ENCODE measurements around the gene LCORL. TPM values are rescaled to one million over a fixed set of nuclear protein-coding genes. Genes with fewer than 3 reads are reported as not detected.

Gene LCORL
- polyA plus RNA-seq, 4 donors = 4.2 to 23.2 (median 9.5) TPM

DNA sequence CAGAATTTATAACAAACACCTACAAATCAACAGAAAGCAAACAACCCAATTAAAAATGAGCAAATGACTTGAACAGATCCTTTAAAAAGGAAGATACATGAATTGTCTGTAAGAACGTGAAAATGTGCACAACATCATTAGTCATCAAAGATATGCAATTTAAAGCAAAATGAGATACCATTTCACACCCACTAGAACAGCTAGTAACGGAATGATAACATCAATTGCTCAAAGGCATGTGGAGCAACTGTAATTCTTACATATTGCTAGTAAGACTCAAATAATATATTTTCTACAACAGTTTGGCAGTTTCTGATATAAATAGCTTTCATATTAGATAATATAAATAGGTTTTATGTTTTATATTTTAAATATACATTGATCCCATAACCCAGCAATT is 82.5 kb downstream of the LCORL start:
- Histone ChIP-seq H3K27ac (ENCODE audit: low read depth in 1 of 3, low read length in 2 of 3) (no peak overlapping the region), H3K36me3 (ENCODE audit: control insufficient read depth in 3 of 3, insufficient read depth in 2 of 3, low read depth in 1 of 3, low read length in 3 of 3) (peaks cover 0 to 2% (median 0%) of the 10 kb centered on the region in 3 donors), H3K9me3 (ENCODE audit: control insufficient read depth in 2 of 2, insufficient read depth in 1 of 2, low read depth in 1 of 2, low read length in 1 of 2) (no peaks in the 10 kb centered on the region), H3K4me1 (ENCODE audit: control insufficient read depth in 3 of 3, insufficient read depth in 2 of 3, low read depth in 1 of 3, low read length in 2 of 3) (no peaks in the 10 kb centered on the region), H3K4me3 (ENCODE audit: low read depth in 1 of 3, low read length in 3 of 3) (no peak overlapping the region), H3K27me3 (ENCODE audit: control insufficient read depth in 3 of 3, insufficient read depth in 3 of 3, low read length in 3 of 3) (no peaks in the 10 kb centered on the region)
- FAIRE-seq (no peak), DNase-seq (no peak)
- 75 to 84% (median 80%) methylated on average over 2 of the region's 2 CpGs for WGBS, 3 donors

DNA sequence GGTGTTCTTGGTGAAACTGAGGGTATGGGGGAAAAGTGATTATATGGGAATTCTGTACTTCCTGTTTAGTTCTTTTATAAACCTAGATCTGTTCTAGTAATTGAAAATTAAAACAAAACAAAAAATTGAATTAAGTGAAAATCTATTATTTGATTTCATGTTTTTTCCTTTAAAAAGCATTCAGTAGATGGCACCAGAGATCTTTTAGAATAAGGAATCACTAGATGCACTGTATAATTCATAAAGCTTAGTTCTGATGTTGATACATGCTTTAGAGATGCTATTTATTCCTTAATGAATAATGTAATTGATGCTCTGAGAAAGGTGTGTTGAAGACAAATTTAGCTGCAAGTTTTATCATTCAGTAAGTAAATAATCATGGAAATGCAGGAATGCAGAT is 87.3 kb downstream of the LCORL start:
- FAIRE-seq = no peak
- Histone ChIP-seq H3K36me3 (ENCODE audit: control insufficient read depth in 3 of 3, insufficient read depth in 2 of 3, low read depth in 1 of 3, low read length in 3 of 3) (no peaks in the 10 kb centered on the region), H3K4me1 (ENCODE audit: control insufficient read depth in 3 of 3, insufficient read depth in 2 of 3, low read depth in 1 of 3, low read length in 2 of 3) (no peaks in the 10 kb centered on the region), H3K4me3 (ENCODE audit: low read depth in 1 of 3, low read length in 3 of 3) (no peak overlapping the region), H3K27ac (ENCODE audit: low read depth in 1 of 3, low read length in 2 of 3) (no peak overlapping the region), H3K27me3 (ENCODE audit: control insufficient read depth in 3 of 3, insufficient read depth in 3 of 3, low read length in 3 of 3) (no peaks in the 10 kb centered on the region), H3K9me3 (ENCODE audit: control insufficient read depth in 2 of 2, insufficient read depth in 1 of 2, low read depth in 1 of 2, low read length in 1 of 2) (peaks cover 0 to 3% of the 10 kb centered on the region in 2 donors)
- DNase-seq = no peak

DNA sequence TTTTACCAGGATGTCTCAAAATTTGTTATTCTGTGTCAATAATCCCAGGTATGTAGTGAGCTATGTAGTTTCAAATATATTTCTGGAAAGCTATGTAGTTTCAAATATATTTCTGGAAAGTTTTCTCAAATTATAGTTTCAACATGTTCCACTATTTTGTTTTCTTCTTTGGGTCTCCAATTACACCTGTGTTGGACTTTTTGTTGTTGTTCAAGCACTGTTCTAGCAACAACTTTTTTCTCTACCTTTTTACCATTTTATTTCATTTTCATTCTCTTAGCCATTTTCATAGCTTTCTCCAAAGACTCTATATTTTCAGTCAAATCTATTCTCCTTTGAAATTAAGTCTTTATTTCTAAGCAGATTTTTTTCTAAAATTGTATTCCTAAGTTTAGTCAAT is 88.4 kb downstream of the LCORL start:
- no peak for DNase-seq
- Histone ChIP-seq H3K36me3 (ENCODE audit: control insufficient read depth in 3 of 3, insufficient read depth in 2 of 3, low read depth in 1 of 3, low read length in 3 of 3) (peaks cover 0 to 2% (median 0%) of the 10 kb centered on the region in 3 donors), H3K27me3 (ENCODE audit: control insufficient read depth in 3 of 3, insufficient read depth in 3 of 3, low read length in 3 of 3) (no peaks in the 10 kb centered on the region), H3K27ac (ENCODE audit: low read depth in 1 of 3, low read length in 2 of 3) (no peak overlapping the region), H3K4me3 (ENCODE audit: low read depth in 1 of 3, low read length in 3 of 3) (no peak overlapping the region), H3K4me1 (ENCODE audit: control insufficient read depth in 3 of 3, insufficient read depth in 2 of 3, low read depth in 1 of 3, low read length in 2 of 3) (no peaks in the 10 kb centered on the region), H3K9me3 (ENCODE audit: control insufficient read depth in 2 of 2, insufficient read depth in 1 of 2, low read depth in 1 of 2, low read length in 1 of 2) (peaks cover 0 to 4% of the 10 kb centered on the region in 2 donors)
- FAIRE-seq = no peak

- FAIRE-seq = no peak
- WGBS, 3 donors = 64 to 65% (median 64%) methylated on average over 3 of the region's 3 CpGs
- no peak overlapping the region for H3K4me3 ChIP-seq (ENCODE audit: low read depth in 1 of 3, low read length in 3 of 3)
These were observed 89.5 kb downstream of the LCORL start for GRCh38 chr4:17932041-17932440.

GRCh38 chr4:17930256-17930655 is 91.3 kb downstream of the LCORL start:
- no peak overlapping the region for H3K27ac ChIP-seq (ENCODE audit: low read depth in 1 of 3, low read length in 2 of 3)
- no peaks in the 10 kb centered on the region for H3K27me3 ChIP-seq (ENCODE audit: control insufficient read depth in 3 of 3, insufficient read depth in 3 of 3, low read length in 3 of 3)
- 92 to 100% (median 94%) methylated on average over 3 of the region's 3 CpGs for WGBS, 3 donors
- no peak for DNase-seq
- H3K9me3 ChIP-seq (ENCODE audit: control insufficient read depth in 2 of 2, insufficient read depth in 1 of 2, low read depth in 1 of 2, low read length in 1 of 2) = peaks cover 0 to 6% of the 10 kb centered on the region in 2 donors
- peaks cover 0 to 10% (median 2%) of the 10 kb centered on the region in 3 donors for H3K36me3 ChIP-seq (ENCODE audit: control insufficient read depth in 3 of 3, insufficient read depth in 2 of 3, low read depth in 1 of 3, low read length in 3 of 3)
- H3K4me1 ChIP-seq (ENCODE audit: control insufficient read depth in 3 of 3, insufficient read depth in 2 of 3, low read depth in 1 of 3, low read length in 2 of 3) = no peaks in the 10 kb centered on the region
- no peak overlapping the region for H3K4me3 ChIP-seq (ENCODE audit: low read depth in 1 of 3, low read length in 3 of 3)
- peak; percentile 23 for FAIRE-seq

More at GRCh38 chr4:17932041-17932440, 89.5 kb downstream of the LCORL start:
- Histone ChIP-seq H3K4me1 (ENCODE audit: control insufficient read depth in 3 of 3, insufficient read depth in 2 of 3, low read depth in 1 of 3, low read length in 2 of 3) (no peaks in the 10 kb centered on the region), H3K36me3 (ENCODE audit: control insufficient read depth in 3 of 3, insufficient read depth in 2 of 3, low read depth in 1 of 3, low read length in 3 of 3) (peaks cover 0 to 5% (median 0%) of the 10 kb centered on the region in 3 donors), H3K27me3 (ENCODE audit: control insufficient read depth in 3 of 3, insufficient read depth in 3 of 3, low read length in 3 of 3) (no peaks in the 10 kb centered on the region), H3K27ac (ENCODE audit: low read depth in 1 of 3, low read length in 2 of 3) (no peak overlapping the region), H3K9me3 (ENCODE audit: control insufficient read depth in 2 of 2, insufficient read depth in 1 of 2, low read depth in 1 of 2, low read length in 1 of 2) (peaks cover 0 to 6% of the 10 kb centered on the region in 2 donors)
- DNase-seq = no peak

- no peaks in the 10 kb centered on the region for H3K4me1 ChIP-seq (ENCODE audit: control insufficient read depth in 3 of 3, insufficient read depth in 2 of 3, low read depth in 1 of 3, low read length in 2 of 3)
- DNase-seq = no peak
- H3K4me3 ChIP-seq (ENCODE audit: low read depth in 1 of 3, low read length in 3 of 3) = no peak overlapping the region
- H3K27me3 ChIP-seq (ENCODE audit: control insufficient read depth in 3 of 3, insufficient read depth in 3 of 3, low read length in 3 of 3) = no peaks in the 10 kb centered on the region
- no peak overlapping the region for H3K27ac ChIP-seq (ENCODE audit: low read depth in 1 of 3, low read length in 2 of 3)
- FAIRE-seq = no peak
- H3K9me3 ChIP-seq (ENCODE audit: control insufficient read depth in 2 of 2, insufficient read depth in 1 of 2, low read depth in 1 of 2, low read length in 1 of 2) = peaks cover 0 to 4% of the 10 kb centered on the region in 2 donors
- H3K36me3 ChIP-seq (ENCODE audit: control insufficient read depth in 3 of 3, insufficient read depth in 2 of 3, low read depth in 1 of 3, low read length in 3 of 3) = peaks cover 0 to 22% (median 2%) of the 10 kb centered on the region in 3 donors
- 96 to 98% (median 97%) methylated on average over 5 of the region's 5 CpGs for WGBS, 3 donors
These were observed 97.4 kb downstream of the LCORL start for GRCh38 chr4:17924189-17924588.

- DNase-seq (no peak), FAIRE-seq (no peak)
- Histone ChIP-seq H3K27ac (ENCODE audit: low read depth in 1 of 3, low read length in 2 of 3) (no peak overlapping the region), H3K27me3 (ENCODE audit: control insufficient read depth in 3 of 3, insufficient read depth in 3 of 3, low read length in 3 of 3) (no peaks in the 10 kb centered on the region), H3K4me1 (ENCODE audit: control insufficient read depth in 3 of 3, insufficient read depth in 2 of 3, low read depth in 1 of 3, low read length in 2 of 3) (no peaks in the 10 kb centered on the region), H3K9me3 (ENCODE audit: control insufficient read depth in 2 of 2, insufficient read depth in 1 of 2, low read depth in 1 of 2, low read length in 1 of 2) (no peaks in the 10 kb centered on the region), H3K4me3 (ENCODE audit: low read depth in 1 of 3, low read length in 3 of 3) (no peak overlapping the region), H3K36me3 (ENCODE audit: control insufficient read depth in 3 of 3, insufficient read depth in 2 of 3, low read depth in 1 of 3, low read length in 3 of 3) (peaks cover 0 to 22% (median 3%) of the 10 kb centered on the region in 3 donors)
- WGBS, 3 donors = 100% methylated on average over 1 of the region's 1 CpG
These were observed 100.1 kb downstream of the LCORL start for GRCh38 chr4:17921451-17921850.

- 85 to 94% (median 91%) methylated on average over 1 of the region's 1 CpG for WGBS, 3 donors
- Histone ChIP-seq H3K4me3 (ENCODE audit: low read depth in 1 of 3, low read length in 3 of 3) (no peak overlapping the region), H3K9me3 (ENCODE audit: control insufficient read depth in 2 of 2, insufficient read depth in 1 of 2, low read depth in 1 of 2, low read length in 1 of 2) (no peaks in the 10 kb centered on the region), H3K36me3 (ENCODE audit: control insufficient read depth in 3 of 3, insufficient read depth in 2 of 3, low read depth in 1 of 3, low read length in 3 of 3) (peaks cover 0 to 19% (median 1%) of the 10 kb centered on the region in 3 donors), H3K4me1 (ENCODE audit: control insufficient read depth in 3 of 3, insufficient read depth in 2 of 3, low read depth in 1 of 3, low read length in 2 of 3) (no peaks in the 10 kb centered on the region), H3K27me3 (ENCODE audit: control insufficient read depth in 3 of 3, insufficient read depth in 3 of 3, low read length in 3 of 3) (no peaks in the 10 kb centered on the region), H3K27ac (ENCODE audit: low read depth in 1 of 3, low read length in 2 of 3) (no peak overlapping the region)
- no peak for FAIRE-seq
- DNase-seq = no peak
These were observed 100.9 kb downstream of the LCORL start for GRCh38 chr4:17920681-17921080.

- no peaks in the 10 kb centered on the region for H3K4me1 ChIP-seq (ENCODE audit: control insufficient read depth in 3 of 3, insufficient read depth in 2 of 3, low read depth in 1 of 3, low read length in 2 of 3)
- H3K9me3 ChIP-seq (ENCODE audit: control insufficient read depth in 2 of 2, insufficient read depth in 1 of 2, low read depth in 1 of 2, low read length in 1 of 2) = no peaks in the 10 kb centered on the region
- DNase-seq (no peak), FAIRE-seq (no peak)
- no peak overlapping the region for H3K4me3 ChIP-seq (ENCODE audit: low read depth in 1 of 3, low read length in 3 of 3)
- H3K36me3 ChIP-seq (ENCODE audit: control insufficient read depth in 3 of 3, insufficient read depth in 2 of 3, low read depth in 1 of 3, low read length in 3 of 3) = peaks cover 0 to 22% (median 1%) of the 10 kb centered on the region in 3 donors
- no peaks in the 10 kb centered on the region for H3K27me3 ChIP-seq (ENCODE audit: control insufficient read depth in 3 of 3, insufficient read depth in 3 of 3, low read length in 3 of 3)
- no peak overlapping the region for H3K27ac ChIP-seq (ENCODE audit: low read depth in 1 of 3, low read length in 2 of 3)
These were observed 106.1 kb downstream of the LCORL start for GRCh38 chr4:17915439-17915838.

Data from small intestine (tissue), 7 donors.